Measurements from ENCODE around the gene OSBPL5.

The OSBPL5 gene

DNA sequence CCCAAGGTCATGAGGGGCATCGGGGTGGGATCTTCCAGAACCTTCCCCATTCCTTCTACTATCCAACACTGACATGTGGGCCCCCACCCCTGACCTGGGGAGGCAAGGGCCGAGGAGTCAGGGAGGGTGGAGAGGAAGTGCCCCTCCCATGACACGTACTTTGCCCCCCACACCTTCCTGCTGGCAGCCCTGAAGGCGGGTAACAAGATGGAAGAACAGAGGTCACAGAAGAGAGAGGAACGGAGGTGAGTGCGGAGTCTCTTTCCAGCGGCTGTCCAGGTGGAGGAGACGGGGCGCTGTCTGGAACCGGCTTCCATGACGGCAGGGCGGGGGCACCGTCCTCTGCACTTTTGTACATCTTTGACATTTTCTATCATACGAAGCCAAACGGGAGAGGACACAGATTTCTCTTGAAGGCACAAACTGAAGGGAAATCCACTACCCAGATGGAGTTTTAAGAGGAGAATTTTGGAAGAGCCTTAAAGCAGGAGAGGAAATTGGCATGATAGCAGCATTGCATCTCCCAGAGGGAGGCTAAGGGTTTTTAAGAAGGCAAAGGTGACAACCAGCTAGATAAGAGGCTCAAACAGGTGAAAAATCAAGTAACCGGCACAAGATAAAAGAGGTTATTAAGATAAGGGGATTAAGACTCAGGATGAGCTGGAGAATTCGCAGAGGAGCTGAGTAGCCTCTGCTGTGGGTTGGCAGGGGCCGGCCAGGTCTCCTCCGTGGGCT is 16.7 kb downstream of the OSBPL5 start:
- no peak for DNase-seq (ENCODE audit: low read depth)

GRCh38 chr11:3147626-3148025 is 17.5 kb downstream of the OSBPL5 start:
- no peak for DNase-seq (ENCODE audit: low read depth)

DNA sequence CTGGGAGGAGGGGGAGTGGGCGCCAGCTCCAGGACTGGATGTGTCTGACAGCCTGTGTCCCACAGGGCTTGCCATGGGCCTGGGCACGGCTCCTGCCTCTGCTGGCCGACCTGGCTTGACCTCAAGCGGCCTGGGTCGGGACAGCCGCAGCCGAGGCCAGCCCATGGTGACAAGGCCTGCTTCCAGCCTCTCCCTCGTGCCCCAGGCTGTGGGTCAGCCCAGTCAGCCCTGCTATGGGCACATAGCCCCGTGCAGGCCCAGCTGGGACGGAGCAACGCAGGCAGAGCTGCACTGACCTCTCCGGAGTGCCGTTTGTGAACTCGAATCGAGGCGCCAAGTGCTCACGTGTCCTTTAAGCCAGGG is 17.9 kb downstream of the OSBPL5 start:
- no peak for DNase-seq (ENCODE audit: low read depth)

DNA sequence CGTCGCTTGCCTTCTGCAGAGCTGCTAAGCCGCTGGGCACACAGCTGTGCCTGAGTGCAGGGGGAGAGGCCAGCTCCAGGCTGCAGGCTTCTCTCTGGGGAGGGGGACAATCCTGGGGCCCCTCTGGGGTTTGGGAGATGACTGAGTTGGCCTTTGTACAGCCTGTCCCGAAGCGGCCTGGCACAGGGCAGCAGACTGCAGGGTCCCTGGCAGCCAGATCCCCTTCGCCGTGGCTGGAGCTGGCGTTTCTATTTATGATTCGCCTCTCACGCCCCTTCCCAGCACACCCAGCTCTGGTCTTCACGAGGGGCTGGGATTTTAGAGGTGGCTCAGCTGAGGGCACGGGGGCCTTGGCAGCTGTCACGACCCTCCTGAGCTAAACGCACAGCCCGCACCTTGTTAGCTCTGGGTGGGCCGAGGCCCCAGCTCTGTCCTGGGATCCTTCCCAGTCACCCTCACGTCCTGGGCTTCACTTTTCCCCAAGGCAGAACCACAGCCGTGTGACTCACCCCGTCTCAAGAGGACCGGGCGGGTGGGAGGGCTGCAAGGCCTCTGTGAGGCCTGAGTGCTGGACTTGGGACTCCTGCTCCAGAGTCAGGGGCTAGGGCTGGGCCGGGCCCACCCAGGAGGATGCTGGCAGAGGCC is 18.4 kb downstream of the OSBPL5 start:
- DNase-seq (ENCODE audit: low read depth), result no peak

DNA sequence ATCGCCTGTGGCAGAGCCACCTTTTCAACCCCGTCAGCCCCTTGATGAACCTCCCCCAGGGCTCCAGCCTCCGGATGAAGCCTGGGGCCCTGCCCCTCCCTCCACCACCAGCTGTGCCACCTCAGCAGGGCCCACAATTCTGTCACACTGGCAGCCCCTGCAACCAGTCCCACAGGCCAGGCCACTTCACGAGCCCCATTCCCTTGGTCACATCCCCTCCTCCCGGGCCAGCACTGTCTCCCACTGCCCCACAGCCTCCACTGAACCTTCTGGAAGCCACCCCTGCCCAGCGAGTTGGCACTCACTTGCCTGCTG is 19.9 kb downstream of the OSBPL5 start:
- DNase-seq (ENCODE audit: low read depth), result no peak

DNA sequence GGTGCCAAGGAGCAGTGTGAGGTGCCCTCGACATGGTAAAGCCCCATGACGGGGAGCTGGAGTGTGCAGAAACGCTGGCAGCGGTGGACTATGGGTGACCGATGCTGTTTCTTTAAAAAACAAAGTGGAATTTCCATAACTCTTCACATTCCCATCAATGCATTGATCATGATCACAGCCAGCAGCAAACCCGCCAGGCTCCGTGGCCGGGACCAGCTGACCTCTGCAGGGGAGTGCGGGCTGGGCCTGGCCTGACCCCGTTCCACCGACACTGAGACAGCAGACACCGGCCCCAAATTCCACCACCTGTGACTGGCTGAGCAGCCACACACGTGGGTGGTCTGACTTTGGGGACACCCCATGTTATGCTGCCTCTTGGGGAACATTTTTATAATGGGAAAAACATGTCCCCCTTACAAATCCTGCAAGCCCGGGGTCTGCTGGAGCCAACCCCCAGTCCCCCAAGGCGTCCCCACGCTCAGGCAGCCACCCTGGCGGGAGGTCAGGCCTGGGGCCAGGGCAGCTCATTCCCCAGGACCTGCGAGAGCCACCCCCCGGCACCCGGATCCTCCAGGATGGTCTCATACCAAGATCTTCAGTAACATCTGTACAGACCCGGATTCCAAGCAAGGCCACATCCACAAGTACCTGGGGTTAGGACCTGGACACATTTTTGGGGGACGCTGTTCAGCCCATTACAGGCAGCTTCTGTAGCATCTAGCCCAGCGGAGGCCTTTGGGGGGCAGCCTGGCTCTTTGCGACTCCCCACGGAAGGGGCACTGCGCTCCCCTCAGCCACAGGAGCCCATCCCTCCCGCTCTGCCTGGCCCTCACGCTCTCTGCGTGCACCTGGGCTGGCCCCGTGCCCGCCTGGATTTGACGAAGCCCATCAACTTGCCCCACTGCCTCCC is 20.6 kb downstream of the OSBPL5 start:
- DNase-seq (ENCODE audit: low read depth), result no peak

GRCh38 chr11:3143136-3143880 is 21.8 kb downstream of the OSBPL5 start:
- no peak for DNase-seq (ENCODE audit: low read depth)

DNA sequence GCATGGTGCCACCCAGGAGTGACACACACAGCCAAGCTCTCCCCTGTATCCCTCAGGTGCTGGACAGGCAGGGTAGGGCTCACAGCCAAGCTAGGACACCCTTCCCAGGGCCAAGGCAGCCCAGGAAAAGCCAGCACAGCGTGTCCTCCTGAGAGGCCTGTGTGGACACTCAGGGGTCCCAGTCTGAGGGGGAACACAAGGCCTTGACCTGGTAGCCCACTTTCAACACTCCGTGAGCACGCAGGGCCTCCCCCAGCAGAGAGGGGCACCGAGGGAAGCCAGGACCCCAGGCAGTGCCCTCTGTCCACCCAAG is 24.9 kb downstream of the OSBPL5 start:
- no peak for DNase-seq (ENCODE audit: low read depth)

DNA sequence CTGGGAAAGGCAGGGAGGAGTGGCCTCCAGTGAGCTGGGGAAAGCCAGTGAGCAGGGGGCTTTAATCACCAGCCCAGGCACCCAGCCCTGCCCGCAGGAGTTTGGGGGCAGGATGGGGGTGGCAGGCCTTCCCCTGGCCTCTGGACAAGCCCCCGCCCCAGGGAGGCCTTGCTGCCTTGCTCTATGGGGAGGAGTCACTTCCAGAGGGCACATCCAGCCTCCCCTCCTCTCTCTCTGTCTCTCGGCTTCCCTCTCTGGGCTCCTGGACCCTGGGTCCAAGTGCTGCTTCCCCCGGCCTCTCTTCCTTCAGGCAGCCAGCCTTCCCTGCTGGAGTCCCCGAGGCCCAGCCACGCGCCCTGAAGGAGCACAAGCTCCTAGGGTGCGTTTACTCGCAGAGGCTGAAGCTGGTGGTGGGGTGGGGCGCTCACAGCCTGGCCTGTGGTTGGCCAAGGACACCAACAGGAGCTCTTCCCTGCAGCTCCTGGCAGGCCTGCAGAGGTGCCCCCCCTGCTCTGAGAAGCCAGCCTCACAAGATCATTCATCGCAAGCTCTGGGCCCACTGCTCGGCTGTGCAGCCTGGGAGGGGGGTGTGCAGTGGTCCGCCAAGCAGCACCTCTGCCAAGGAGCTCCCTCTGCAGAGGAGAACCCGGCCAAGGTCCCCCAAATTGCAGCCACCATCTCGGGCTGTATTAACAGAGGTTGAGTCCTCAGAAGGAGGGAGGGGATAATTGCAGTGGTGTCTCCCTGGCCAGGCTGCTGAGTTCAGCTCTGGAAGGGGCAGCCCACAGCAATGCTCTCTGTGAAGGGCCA is 25.4 kb downstream of the OSBPL5 start:
- no peak for DNase-seq (ENCODE audit: low read depth)

- DNase-seq (ENCODE audit: low read depth), result no peak
Measured at GRCh38 chr11:3139086-3139440, 26.0 kb downstream of the OSBPL5 start.

GRCh38 chr11:3138178-3139085 is 26.7 kb downstream of the OSBPL5 start:
- DNase-seq (ENCODE audit: low read depth), result no peak

DNA sequence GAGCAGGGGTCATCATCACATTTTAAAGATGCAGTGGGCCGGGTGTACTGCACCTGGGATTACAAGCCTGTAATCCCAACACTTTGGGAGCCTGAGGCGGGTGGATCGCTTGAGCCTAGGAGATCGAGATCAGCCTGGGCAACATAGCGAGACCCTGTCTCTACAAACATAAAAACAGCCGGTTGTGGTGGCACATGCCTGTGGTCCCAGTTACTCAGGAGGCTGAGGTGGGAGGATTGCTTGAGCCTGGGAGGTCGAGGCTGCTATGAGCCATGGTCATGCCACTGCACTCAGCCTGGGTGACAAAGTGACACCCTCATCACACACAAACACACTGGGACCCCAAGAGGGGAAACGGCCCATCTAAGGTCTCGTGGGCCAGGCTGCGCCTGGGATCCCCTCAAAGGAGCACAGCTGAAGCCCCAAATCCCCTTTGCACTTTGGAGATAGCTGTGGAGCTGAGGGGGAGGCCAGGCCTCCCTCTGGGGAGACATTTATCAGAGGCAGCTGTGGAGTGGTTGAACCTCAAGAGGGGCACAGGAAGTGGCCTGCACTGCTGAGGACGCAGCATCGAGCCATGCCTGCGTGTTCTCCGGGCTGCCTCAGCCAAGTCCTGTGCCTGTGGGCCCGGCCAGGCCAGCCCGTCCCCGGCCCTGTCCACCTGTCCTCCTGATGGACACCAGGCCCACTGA is 27.5 kb downstream of the OSBPL5 start:
- no peak for DNase-seq (ENCODE audit: low read depth)

- DNase-seq (ENCODE audit: low read depth), result no peak
Measured at GRCh38 chr11:3136546-3137455, 28.3 kb downstream of the OSBPL5 start.

GRCh38 chr11:3135481-3136440 is 29.3 kb downstream of the OSBPL5 start:
- DNase-seq (ENCODE audit: low read depth), result no peak

DNA sequence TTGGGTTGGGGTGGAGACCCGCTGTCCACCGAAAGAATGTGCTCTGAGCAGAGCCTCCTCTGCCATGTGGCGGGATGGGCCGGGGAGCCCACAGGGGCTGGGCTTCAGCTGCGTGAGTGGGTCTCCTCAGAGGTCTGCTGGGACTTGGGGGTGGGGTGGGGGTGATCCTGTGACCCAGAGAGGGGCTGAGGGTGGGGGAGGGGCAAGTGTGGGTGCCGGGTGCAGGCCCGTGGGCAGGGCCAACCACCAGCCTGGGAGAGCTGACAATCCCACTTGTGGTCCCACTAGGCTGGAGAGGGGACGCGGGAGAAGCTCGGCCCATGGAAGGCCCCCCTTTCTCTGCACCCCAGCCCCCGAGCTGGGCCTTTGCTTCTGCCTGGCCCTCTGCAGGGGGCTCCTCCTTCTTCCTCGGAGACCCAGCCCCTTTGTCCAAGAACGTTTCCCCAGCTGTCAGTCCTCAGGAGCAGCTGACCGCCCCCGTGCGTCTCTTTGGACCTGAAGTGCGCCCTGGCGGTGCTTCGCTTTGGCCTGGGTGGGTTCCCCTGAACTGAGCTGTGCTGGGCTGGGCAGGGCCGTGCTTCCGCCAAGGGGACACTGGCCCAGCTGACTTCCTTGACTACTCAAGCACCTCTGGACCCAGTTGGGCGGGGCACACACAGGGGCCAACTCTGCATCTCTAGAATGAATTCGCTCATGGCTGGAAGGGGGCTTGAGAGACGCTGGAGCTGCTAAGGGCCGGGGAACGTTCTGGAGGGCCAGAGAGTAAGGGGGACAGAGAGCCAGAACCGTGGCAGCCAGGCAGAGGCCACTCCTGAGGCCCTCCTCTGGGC is 30.2 kb downstream of the OSBPL5 start:
- DNase-seq (ENCODE audit: low read depth), result no peak

GRCh38 chr11:3134218-3134621 is 30.9 kb downstream of the OSBPL5 start:
- no peak for DNase-seq (ENCODE audit: low read depth)

Measured in fibroblast of the conjunctiva (primary cell).